GM19240 (cell line): ENCODE results near the gene MRPS31.
A peak's percentile ranks its signal among the peaks of the same experiment; 100 is the strongest.
"Not testable (repeated sequence)": the region's sequence is repeated elsewhere in the genome, so short reads cannot be mapped to it uniquely, and the experiment has no call there.

Experiments used
- DNase-seq: peaks from one replicate; pipeline ENCODE4 v3.0.0; 2011; ENCODE audit warnings: low spot score; ENCODE audit not compliant: insufficient read length

The MRPS31 gene

DNA sequence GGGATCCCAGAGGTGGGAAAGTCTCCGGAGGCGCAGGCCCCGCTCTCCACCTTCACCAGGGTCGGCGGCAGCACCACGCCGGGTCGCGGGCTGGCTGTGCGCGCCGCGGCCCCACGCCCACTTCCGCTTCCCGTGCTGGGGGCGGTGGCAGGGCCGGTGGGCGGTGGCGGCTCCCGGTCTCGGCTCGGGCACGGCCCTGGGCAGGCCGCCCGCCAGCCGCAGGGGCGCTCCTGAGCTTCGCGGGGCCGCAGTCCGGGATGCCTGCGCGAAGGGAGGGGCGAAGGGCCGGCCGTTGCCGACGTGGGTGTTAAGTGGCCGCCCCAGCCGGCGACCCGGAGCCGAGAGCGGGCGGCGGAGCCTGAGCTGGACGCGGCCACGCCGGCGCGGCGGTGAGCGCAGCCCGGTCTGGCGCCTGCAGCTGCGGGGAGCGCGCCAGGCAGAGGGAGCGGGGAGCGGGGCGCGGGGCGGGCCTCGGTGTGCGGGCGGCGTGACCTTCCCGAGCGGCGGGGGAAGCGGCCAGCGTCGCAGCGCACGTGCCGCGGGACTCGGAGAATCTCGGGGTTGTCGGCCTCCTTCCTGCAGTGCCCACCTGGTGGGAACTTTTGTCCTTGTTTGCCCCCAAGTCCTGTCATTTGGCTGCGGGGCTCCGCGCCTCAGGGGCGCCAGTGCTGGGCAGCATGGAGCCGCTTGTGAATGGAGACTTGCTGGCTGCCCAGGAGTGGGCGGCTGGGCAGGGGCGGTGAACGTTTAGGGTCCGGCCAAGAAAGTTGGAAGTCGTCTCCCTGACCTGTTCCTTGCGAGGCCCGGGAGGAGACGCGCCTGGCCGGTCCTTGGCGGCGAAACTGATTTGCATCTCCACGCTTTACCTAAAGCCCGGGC, 18.5 kb upstream of the MRPS31 start, which contains the start of gene SLC25A15:
TSS of gene SLC25A15 (plus strand) at position 337 of the 879 bp plus-strand sequence. CDS start 3,616 bp downstream, outside the sequence.
- DNase-seq = peak; percentile 79

DNA sequence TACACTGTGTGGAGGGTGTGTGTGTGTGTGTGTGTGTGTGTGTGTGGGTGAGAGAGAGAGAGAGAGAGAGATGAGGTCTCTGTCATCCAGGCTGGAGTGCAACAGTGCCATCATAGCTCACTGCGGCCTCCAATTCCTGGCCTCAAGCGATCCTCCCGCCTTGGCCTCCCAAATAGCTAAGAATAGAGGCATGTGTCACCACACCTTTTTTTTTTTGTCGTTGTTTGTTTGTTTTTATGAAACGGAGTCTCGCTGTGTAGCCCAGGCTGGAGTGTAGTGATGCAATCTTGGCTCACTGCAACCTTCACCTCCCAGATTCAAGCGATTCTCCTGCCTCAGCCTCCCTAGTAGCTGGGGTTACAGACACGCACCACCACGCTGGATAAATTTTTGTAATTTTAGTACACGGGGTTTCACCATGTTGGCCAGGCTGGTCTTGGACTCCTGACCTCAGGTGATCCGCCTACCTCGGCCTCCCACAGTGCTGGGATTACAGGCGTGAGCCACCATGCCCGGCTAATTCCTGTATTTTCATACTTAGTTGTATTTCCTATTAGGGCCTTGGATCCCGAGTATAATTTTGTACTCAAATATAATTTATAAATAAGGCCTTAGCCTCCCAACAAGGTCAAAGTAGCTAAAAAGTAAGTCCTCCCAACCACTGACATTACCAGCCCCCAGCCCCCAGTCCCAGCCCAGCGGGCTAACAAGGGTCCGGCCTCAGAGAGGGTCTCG, 17.7 kb upstream of the MRPS31 start:
- DNase-seq = not testable (repeated sequence)

DNA sequence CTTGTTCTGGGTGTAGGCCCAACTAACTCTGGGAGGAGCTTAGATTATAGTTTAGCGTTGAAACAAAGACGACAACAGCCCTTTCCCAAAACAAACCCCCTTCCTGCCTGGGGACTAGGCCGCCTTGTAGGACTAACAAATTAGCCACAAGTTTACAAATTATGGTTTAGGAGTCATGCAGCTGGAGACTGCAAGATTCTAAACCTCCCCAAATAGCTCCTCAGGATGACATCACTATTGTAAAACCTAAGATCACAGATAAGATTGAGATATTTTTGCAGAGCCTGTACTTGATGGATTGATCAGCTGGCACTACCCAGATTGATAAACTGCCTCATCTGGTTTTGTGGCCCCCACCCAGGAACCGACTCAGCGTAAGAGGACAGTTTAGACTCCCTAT, 16.1 kb upstream of the MRPS31 start:
- no peak for DNase-seq

DNA sequence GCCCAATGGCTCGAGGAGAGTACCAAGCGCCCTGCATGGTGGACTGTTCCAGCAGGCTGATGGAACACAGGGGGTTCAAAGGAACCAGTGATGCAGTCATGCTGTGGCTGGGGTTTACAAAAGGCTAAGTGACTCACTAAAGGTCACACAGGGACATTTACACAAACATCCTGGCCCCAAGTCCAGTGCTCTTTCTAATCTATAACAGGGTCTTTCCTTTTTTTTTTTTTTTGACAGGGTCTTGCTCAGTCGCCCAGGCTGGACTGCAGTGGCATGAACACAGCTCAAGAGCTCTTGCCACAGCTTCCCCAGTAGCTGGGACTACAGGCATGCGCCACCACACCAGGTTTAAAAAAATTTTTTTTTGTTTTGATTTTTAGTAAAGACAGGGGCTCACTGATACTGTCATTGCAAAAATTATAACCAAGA, 15.6 kb upstream of the MRPS31 start:
- no peak for DNase-seq

DNA sequence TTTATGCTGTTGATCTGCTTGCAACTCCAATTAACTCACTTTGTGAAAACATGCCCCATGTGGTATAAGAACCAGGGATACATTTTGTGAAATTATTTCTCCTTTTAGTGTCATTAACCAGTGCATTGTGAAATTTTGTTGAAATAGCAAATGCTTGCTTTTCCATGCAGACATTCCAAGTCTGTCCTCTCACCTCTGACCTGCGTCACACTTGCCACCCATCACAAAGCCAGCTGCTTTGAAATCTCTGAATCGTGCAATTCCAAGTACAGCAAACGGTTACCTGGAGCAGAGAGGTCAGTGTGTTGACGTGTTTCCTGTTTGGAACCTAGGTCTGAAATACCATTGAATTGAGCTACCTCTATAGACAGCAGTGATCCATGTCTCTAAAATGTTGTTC, 13.6 kb upstream of the MRPS31 start:
- DNase-seq = no peak

DNA sequence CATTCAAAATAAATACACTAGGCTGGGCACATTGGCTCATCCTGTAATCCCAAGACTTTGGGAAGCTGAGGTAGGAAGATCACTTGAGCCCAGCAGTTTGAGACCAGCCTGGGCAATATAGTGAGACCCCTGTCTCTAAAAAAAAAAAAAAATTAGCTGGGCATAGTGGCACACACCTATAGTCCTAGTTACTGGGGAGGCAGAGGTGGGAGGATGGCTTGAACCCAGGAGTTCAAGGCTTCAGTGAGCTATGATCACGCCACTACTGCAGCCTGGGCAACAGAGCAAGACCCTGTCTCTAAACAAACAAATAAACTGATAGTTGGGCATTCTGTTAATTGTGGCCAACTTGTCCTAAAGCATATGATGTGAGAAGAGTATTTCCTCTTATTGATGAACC, 12.0 kb upstream of the MRPS31 start:
- not testable (repeated sequence) for DNase-seq

DNA sequence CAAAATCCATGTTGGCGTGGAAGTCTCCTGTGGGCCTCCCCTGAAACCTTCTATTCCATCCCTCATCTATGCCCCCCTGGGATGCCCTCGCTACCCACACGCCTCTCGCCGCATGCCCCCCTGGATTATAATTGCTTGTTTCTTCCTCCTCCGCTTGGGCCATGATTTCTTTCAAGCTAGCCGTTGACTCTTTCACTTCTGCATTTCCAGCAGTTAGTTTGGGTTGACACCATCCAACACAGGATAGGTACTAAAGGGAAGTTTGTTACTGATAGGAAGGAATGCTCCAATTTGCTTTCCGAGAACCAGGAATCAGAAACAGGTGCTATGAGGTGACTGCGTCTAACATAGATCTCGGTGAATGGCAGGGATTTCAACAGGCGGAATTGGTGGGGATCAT, 10.7 kb upstream of the MRPS31 start:
- DNase-seq = no peak

DNA sequence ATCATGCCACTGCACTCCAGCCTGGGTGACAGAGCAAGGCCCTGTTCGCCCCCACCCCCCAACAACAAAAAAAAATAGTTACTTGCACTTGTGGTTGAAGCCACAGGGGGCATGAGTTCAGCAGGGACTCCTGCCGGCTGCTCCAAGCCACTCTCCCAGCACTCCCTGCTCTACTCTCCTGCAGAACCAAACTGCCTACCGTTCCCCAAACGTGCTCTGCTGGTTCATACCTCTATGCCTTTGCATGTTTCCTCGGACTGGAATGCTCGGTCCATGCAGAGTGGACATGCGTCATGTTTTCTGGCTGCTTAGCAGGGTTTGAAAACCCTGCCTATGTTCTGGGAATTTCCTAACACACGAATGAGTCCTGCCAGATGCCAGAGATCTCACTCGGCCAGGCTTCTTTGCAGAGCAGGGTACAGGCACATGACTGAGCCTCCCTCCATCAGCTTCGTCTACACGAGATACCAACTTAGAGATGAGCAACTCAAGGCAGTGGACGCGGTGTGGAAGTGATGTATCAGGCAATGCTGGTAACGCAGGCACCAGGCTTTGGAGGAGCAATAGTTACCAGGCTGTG, 9.9 kb upstream of the MRPS31 start:
- no peak for DNase-seq

DNA sequence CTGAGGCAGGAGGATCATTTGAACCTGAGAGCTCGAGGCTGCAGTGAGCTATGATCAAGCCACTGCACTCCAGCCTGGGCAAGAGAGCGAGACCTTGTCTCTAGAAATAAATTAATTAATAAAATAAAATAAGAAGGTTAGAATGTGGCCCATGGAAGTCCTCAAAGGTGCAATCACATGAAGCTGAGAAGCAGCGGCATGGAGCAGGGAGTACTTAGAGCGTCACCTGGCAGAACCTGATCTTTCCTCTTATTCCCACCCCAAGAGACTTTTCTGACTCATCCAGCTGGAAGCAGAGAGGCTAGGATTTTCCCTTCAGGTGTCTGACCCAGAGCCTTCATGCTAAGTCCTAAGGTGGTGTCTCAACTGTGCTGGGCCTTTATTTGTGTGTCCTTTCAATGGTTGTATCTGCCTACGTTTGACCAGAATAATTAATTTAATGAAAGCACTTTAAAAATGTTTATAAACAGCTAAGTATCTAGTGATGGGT, 8.9 kb upstream of the MRPS31 start:
- DNase-seq = no peak

DNA sequence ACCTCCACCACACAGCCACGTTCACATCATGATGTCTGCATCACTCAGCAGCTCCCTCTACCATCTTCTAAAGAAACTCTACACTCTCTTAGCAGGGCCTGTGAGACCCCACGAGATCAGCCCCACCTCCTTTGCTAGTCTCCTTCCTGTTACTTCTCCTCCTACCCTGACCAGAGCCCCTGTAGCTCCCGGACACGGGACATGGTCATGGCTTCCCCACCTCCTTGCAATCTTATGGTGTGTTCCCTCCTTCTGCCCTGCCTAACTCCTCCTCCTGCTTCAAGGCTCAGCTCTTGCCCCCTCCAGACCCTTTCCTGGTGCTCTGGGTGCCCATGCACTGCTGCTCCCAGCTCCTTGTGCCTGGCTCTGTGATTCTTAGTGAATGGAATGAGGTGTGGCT, 8.1 kb upstream of the MRPS31 start:
- no peak for DNase-seq

DNA sequence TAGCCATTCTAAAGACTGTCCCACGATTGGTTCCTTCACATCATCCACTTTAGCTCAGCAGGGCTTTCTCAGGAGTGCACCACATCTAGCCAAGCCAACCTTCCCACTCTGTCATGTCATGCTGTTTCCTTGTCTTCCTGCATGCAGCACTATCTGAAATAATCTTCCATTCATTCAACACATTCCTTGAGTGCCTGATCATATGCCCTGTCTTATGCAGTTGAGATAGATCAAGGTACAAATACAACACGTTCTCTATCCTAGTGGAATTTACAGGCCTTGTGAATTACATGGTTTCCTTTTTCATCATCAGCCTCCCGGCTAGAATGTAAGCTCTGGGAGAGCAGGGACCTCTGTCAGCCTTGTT, 6.8 kb upstream of the MRPS31 start:
- DNase-seq = no peak

DNA sequence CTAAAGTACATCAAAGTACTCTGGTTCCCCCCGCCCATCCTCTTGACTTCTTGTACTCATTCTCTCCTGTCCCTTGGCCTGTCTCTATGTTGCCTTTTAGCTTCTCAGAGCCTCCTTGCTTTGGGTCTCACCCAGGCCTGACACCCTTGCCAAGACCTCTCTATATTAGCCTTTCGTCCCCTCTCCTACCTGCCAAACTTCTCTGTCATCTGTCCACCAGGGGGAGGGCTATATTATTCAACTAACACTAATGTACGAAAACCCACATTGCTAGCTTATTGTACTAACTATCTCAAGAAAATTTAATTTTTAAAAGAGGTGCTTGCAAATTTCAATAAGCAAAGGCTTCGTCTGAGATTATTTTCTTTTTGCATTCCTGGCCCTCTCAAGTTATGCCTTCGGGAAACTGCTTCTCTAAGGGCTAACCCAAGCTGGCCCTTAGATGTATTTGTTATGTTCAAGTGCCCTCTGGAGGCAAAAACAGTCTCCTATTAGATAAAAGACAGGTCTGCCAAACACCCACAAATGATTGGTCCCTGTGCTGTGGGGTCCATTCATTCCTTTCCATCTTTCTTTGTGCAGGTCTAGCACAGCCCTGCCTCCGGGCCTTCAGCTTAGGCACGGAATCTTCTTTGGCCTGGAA, 6.3 kb upstream of the MRPS31 start:
- DNase-seq = peak; percentile 28

DNA sequence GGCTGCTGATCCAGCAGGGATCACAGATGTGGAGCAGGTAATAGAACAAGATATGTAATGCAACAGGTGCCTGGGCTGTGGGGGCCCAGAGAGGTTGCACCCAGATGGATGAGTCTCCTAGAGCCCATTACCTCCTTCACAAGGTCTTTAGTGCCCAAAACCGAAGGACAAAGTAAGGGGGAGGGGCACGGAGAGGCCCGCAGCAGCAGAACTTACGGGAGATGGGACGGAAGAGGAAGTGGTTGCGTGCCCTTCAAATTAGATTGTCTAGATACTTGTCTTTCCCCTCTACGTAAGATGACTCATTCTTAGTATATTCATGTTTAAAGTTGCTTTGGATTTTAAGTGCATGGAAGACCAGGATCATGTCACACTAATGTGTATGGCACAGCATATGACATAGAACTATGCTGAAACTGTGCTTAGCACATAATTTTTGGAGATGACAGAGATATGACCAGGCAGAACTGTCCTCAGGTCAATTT, 5.7 kb upstream of the MRPS31 start:
- DNase-seq = no peak

DNA sequence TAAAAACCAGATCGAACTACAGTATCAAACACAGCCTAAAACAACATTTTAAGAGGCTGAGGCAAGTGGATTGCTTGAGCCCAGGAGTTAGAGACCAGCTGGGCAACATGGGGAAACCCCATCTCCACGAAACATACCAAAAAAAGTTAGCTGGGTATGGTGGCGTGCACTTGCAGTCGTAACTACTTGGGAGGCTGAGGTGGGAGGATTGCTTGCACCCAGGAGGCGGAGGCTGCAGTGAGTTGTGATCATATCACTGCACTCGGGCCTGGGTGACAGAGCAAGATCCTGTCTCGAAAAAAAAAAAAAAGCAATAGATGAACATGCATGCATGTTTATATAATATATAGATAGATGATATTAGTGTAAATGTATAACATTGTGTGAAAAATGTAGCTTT, 5.2 kb upstream of the MRPS31 start:
- DNase-seq = no peak

DNA sequence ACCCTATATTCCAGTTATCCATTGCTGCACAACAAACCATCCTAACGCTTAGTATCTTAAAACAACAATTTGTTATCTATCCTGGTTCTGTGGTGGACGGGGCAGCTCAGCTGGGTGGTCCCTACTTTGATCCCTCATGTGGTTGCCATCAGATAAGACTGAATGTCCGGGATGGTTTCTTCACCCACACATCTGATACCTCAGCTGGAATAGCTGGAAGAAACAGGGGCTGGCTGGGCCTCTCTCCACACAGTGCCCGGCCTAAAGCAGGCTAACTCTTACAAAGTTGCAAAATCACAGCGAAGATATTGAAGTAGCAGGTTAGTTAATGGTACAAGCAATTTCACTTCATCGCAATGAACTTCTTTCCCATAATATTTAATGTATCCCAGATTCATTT, 3.7 kb upstream of the MRPS31 start:
- no peak for DNase-seq

DNA sequence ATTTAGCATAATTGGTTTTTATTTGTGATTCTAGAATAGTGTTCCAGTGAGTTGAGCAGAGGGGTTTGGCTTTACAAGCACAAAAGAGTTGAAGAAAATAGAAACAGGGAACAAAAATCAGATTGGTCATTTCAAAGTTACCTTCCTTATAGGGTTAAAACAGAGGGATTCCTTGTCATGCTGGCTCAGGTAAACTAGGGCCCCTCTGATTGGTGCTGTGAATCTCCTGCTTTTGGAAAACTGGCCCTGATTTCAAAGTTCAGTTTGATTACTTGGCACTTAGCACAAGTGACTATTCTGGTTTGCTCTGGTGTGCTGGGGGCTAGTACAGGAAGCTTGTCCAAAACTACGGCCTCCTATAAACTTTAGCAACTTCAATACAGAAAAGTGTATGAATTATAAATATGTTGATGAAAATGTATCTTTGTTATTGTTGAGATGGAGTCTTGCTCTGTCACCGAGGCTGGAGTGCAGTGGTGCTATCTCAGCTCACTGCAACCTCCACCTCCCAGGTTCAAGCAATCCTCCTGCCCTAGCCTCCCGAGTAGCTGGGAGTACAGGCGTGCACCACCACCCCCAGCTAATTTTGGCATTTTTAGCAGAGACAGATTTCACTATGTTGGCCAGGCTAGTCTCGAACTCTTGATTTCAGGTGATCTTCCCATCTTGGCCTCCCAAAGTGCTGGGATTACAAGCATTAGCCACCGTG, 1.9 kb upstream of the MRPS31 start:
- no peak for DNase-seq

DNA sequence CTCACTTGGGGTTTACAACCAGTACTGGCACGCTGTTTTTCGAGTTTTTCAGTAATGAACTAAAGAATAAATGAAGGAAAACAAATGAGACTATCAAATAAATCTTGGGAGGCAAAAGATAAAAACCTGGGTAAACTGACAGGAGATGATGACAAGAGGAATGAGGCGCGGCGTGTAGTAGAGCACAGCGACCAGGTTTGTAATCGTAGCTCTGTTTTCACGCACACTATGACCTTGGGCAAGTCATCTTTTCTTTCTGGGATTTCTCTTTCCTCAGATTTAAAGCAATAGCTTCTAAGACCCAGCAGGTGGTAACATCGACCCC, 419 bp downstream of the MRPS31 start:
- DNase-seq = no peak

DNA sequence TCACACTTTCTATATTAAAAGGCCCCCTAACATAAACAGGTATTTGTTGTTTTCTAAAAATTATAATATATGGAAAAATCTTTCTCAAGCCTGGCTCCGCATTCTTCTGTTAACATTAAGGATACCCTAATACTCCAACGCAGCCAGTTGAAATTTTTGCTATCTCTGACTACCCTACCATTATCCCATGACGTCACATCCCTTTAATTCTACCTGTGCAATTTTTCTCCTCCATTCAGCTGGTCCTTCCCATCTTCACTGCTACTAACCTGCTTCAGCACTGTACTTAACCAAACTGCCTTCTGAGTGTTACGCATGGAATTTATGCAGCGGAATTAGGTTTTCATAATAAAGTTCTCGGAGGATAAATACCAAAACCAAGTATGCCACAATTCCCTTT, 1.0 kb downstream of the MRPS31 start:
- DNase-seq = no peak

DNA sequence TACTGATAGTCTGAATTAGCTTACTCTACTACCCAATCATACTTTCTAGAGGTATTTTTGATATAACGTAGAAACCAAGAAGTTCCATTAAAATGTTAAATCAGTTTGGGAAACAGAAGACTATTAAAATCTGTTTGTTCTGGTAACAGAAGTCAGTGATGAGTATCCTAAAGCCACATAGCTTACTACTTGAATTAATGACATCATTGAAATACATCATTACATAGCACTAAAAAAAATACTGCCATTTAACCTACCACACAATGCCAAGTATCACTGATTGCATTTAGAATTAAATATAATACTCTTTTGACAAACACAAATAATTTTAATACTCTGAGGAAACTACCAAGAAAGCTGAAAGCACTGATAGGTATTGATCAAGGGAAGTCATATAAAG, 5.4 kb downstream of the MRPS31 start:
- no peak for DNase-seq

DNA sequence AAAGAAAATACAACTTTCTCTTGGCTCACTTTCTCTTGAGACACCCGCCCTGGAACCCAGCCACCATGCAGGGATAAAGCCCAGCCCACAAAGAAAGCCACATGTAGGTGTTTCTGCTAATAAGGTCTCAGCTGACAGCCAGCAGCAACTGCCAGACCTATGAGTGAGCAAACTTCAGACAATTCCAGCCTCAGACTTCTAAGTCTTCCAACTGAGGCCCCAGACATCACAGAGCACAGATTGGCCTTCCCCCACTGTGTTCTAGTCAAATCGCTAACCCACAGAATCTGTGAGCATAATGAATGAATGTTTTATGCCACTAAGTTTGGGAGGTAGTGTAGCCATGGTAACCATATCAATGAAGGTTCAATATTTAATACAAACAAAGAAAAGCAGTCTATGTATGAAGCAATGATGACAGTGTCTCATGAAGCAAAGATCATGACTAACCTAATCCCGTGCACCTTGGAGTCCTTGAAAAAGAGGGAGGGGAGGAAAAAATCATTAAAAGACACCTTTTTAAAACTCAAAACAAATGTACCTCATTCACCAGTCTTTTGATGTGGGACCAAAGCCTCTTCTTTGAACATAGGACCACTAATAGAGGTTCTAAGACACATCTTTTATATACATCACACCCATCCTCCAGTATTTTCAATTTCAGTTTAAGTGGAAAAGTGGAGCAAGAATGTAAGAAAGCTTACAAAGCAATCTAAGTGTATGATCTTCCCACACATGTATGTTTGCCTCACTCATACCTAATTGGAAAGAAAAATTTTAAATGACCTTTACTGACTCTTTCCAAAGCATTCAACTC, 6.2 kb downstream of the MRPS31 start:
- no peak for DNase-seq
